ENCODE data around the gene KIAA1755.

Gene KIAA1755

GRCh38 chr20:38238829-38239228, 21.7 kb downstream of the KIAA1755 start:
- no peak for DNase-seq

- DNase-seq, result no peak
Measured at GRCh38 chr20:38237381-38237780, 23.2 kb downstream of the KIAA1755 start.

- DNase-seq, result no peak
Measured at GRCh38 chr20:38231531-38232121, 28.9 kb downstream of the KIAA1755 start.

- DNase-seq, result no peak
Measured at GRCh38 chr20:38230957-38231526, 29.5 kb downstream of the KIAA1755 start.

GRCh38 chr20:38230253-38230551, 30.3 kb downstream of the KIAA1755 start:
- DNase-seq, result no peak

GRCh38 chr20:38229376-38230252, 30.9 kb downstream of the KIAA1755 start:
- DNase-seq, result no peak

- DNase-seq, result no peak
Measured at GRCh38 chr20:38228436-38228835, 32.1 kb downstream of the KIAA1755 start.

- DNase-seq, result no peak
Measured at GRCh38 chr20:38227420-38228360, 32.8 kb downstream of the KIAA1755 start.

GRCh38 chr20:38226553-38226952, 34.0 kb downstream of the KIAA1755 start:
- DNase-seq, result no peak

GRCh38 chr20:38225900-38226263, 34.7 kb downstream of the KIAA1755 start:
- no peak for DNase-seq

- DNase-seq, result no peak
Measured at GRCh38 chr20:38225240-38225899, 35.2 kb downstream of the KIAA1755 start.

- DNase-seq, result no peak
Measured at GRCh38 chr20:38224531-38224930, 36.0 kb downstream of the KIAA1755 start.

- DNase-seq, result no peak
Measured at GRCh38 chr20:38223743-38224100, 36.8 kb downstream of the KIAA1755 start.

GRCh38 chr20:38222923-38223742, 37.4 kb downstream of the KIAA1755 start:
- no peak for DNase-seq

- DNase-seq, result no peak
Measured at GRCh38 chr20:38222231-38222922, 38.2 kb downstream of the KIAA1755 start.

- peak; percentile 16 to 34 for DNase-seq
Measured at GRCh38 chr20:38221119-38221589, 39.4 kb downstream of the KIAA1755 start.

- DNase-seq, result no peak
Measured at GRCh38 chr20:38220587-38221118, 39.9 kb downstream of the KIAA1755 start.

- DNase-seq, result no peak
Measured at GRCh38 chr20:38219006-38219950, 41.3 kb downstream of the KIAA1755 start.

- DNase-seq, result no peak
Measured at GRCh38 chr20:38218566-38218885, 42.0 kb downstream of the KIAA1755 start.

Measured in NCI-H187 (cell line).